ENCODE data around the gene MC1R. TPM values are rescaled to one million over a fixed set of nuclear protein-coding genes. Genes with fewer than 3 reads are reported as not detected.
A peak's percentile ranks its signal among the peaks of the same experiment; 100 is the strongest.
"Not testable (repeated sequence)": the region's sequence is repeated elsewhere in the genome, so short reads cannot be mapped to it uniquely, and the experiment has no call there.

The MC1R gene
- total and polyA plus RNA-seq, 4 donors = 0.19 to 3.3 (median 0.30) TPM

DNA sequence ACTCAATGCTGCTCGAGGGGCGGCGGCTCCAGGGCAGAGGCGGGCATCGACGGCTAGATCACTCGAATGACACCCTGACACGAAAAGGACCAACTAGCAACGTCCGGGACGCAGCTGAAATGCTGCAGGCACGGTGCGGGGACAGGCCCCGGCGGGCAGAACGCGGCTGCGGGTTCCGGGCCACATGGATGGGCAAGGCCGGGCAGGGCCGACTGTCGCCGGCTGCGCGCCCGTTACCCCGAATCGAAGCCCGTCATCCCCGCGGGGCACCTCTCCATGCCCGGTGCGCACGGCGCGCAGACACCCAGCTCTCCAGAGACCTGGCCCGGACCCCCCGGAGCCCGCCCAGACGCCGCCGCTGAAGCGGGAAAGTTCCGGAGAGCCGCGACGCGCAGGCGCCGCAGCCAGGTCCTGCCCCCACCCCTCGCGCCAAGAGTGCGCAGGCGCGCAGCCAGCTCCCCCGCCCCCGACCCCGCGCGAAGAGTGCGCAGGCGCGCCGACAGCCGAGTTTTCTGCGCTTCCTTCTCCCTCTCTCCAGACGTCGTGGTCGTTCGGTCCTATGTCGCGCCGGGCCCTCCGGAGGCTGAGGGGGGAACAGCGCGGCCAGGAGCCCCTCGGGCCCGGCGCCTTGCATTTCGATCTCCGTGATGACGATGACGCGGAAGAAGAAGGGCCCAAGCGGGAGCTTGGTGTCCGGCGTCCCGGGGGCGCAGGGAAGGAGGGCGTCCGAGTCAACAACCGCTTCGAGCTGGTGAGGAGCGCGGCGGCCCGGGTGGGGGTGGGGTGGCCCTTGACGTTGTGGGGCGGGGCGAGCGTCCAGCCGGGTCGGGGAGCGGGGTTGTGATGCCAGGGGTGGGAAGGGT, 45.3 kb upstream of the MC1R start, which contains the start of gene TCF25:
Gene TCF25, plus strand, starts transcription at position 484 of the 863 bp plus-strand sequence. Its CDS starts 76 bp downstream, at position 560.
- H3K4me1 ChIP-seq (ENCODE audit: control insufficient read depth in 4 of 4, insufficient read depth in 4 of 4, low read length in 3 of 4) = peaks cover 2 to 20% (median 13%) of the 10 kb centered on the region in 4 donors
- H3K4me3 ChIP-seq (ENCODE audit: low read depth in 1 of 3, low read length in 3 of 3) = peak within 1 kb of the TSS; percentile 64 to 83 (median 77)
- H3K27me3 ChIP-seq (ENCODE audit: control insufficient read depth in 4 of 4, insufficient read depth in 4 of 4, low read length in 3 of 4) = no peaks in the 10 kb centered on the region
- peak within 1 kb of the TSS; percentile 99 to 100 for H3K27ac ChIP-seq (ENCODE audit: low read depth in 1 of 2, low read length in 2 of 2)
- peak; percentile 89 for DNase-seq (ENCODE audit: low spot score)
- TF ChIP-seq SP1 (IDR thresholded peaks at IDR 0.05) (no peak), RXRA (IDR thresholded peaks at IDR 0.05) (no peak)
- TF ChIP-seq, protein P1, sequence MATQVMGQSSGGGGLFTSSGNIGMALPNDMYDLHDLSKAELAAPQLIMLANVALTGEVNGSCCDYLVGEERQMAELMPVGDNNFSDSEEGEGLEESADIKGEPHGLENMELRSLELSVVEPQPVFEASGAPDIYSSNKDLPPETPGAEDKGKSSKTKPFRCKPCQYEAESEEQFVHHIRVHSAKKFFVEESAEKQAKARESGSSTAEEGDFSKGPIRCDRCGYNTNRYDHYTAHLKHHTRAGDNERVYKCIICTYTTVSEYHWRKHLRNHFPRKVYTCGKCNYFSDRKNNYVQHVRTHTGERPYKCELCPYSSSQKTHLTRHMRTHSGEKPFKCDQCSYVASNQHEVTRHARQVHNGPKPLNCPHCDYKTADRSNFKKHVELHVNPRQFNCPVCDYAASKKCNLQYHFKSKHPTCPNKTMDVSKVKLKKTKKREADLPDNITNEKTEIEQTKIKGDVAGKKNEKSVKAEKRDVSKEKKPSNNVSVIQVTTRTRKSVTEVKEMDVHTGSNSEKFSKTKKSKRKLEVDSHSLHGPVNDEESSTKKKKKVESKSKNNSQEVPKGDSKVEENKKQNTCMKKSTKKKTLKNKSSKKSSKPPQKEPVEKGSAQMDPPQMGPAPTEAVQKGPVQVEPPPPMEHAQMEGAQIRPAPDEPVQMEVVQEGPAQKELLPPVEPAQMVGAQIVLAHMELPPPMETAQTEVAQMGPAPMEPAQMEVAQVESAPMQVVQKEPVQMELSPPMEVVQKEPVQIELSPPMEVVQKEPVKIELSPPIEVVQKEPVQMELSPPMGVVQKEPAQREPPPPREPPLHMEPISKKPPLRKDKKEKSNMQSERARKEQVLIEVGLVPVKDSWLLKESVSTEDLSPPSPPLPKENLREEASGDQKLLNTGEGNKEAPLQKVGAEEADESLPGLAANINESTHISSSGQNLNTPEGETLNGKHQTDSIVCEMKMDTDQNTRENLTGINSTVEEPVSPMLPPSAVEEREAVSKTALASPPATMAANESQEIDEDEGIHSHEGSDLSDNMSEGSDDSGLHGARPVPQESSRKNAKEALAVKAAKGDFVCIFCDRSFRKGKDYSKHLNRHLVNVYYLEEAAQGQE (IDR thresholded peaks at IDR 0.05) = peak; percentile 28
- peaks cover 0 to 8% (median 2%) of the 10 kb centered on the region in 4 donors for H3K36me3 ChIP-seq (ENCODE audit: control insufficient read depth in 4 of 4, insufficient read depth in 3 of 4, low read depth in 1 of 4, low read length in 3 of 4)
- no peaks in the 10 kb centered on the region for H3K9me3 ChIP-seq (ENCODE audit: control insufficient read depth in 4 of 4, low read length in 3 of 4)
- peak within 1 kb of the TSS; percentile 80 to 99 for H3K9ac ChIP-seq (ENCODE audit: low read depth in 1 of 2, low read length in 2 of 2)
- WGBS = under 1% methylated on average over 104 of the region's 104 CpGs

DNA sequence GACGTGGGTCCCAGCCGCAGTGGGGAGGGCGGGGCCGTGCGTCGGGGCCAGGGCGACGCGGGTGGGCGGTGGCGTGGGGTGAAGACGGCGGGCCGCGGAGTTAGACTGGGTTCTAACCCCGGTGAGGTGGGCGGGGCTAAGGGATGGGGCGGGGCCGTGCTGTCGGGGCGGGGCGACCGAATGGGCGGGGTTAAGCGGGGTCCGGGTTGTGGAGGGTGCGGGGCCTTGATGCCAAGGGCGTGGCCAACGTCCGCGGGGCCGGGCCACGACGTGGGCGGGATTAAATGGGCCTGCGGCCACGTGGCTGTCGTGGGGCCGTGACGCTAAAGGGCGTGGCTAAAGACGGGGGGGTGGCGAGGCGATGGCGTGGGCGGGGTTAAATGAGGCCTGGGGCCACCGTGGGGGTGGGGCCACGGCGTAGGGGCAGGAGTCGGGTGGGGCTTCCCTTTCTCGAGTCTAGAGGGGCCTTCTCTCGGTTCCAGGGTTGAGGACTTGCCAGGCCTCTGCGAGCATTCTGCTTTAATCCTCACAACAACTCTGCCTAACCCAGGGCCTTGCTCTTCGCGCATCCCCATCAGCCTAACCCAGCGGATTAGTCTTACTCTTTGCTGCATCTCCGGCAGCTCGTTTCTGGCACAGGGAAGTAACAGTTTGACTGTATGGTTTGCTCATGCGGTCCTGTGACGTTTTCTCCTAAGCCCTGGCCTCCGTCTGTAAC, 44.5 kb upstream of the MC1R start:
- Histone ChIP-seq H3K4me1 (ENCODE audit: control insufficient read depth in 4 of 4, insufficient read depth in 4 of 4, low read length in 3 of 4) (peaks cover 2 to 20% (median 13%) of the 10 kb centered on the region in 4 donors), H3K36me3 (ENCODE audit: control insufficient read depth in 4 of 4, insufficient read depth in 3 of 4, low read depth in 1 of 4, low read length in 3 of 4) (peaks cover 2 to 10% (median 8%) of the 10 kb centered on the region in 4 donors)
- WGBS = 7% methylated on average over 61 of the region's 61 CpGs

GRCh38 chr16:89879123-89879522, 39.5 kb upstream of the MC1R start:
- H3K36me3 ChIP-seq (ENCODE audit: control insufficient read depth in 4 of 4, insufficient read depth in 3 of 4, low read depth in 1 of 4, low read length in 3 of 4) = peaks cover 18 to 47% (median 30%) of the 10 kb centered on the region in 4 donors
- not testable (repeated sequence) for H3K27ac ChIP-seq (ENCODE audit: low read depth in 1 of 2, low read length in 2 of 2); H3K4me3 ChIP-seq (ENCODE audit: low read depth in 1 of 3, low read length in 3 of 3); H3K9ac ChIP-seq (ENCODE audit: low read depth in 1 of 2, low read length in 2 of 2); H3K27me3 ChIP-seq (ENCODE audit: control insufficient read depth in 4 of 4, insufficient read depth in 4 of 4, low read length in 3 of 4); H3K9me3 ChIP-seq (ENCODE audit: control insufficient read depth in 4 of 4, low read length in 3 of 4); H3K4me1 ChIP-seq (ENCODE audit: control insufficient read depth in 4 of 4, insufficient read depth in 4 of 4, low read length in 3 of 4); DNase-seq (ENCODE audit: low spot score)
- 96% methylated on average over 28 of the region's 28 CpGs for WGBS

More for the DNA sequence above, 44.5 kb upstream of the MC1R start:
- Histone ChIP-seq H3K4me3 (ENCODE audit: low read depth in 1 of 3, low read length in 3 of 3) (peak overlapping the region in 2 of 3 donors; percentile 64 to 77), H3K9ac (ENCODE audit: low read depth in 1 of 2, low read length in 2 of 2) (peak overlapping the region in 1 of 2 donors; percentile 27), H3K27me3 (ENCODE audit: control insufficient read depth in 4 of 4, insufficient read depth in 4 of 4, low read length in 3 of 4) (no peaks in the 10 kb centered on the region), H3K9me3 (ENCODE audit: control insufficient read depth in 4 of 4, low read length in 3 of 4) (no peaks in the 10 kb centered on the region), H3K27ac (ENCODE audit: low read depth in 1 of 2, low read length in 2 of 2) (peak overlapping the region; percentile 99 to 100)
- DNase-seq (ENCODE audit: low spot score) = peak; percentile 100
- TF ChIP-seq NR2F2 (IDR thresholded peaks at IDR 0.05) = no peak
- TF ChIP-seq, protein P1 (IDR thresholded peaks at IDR 0.05) = no peak
- peak; percentile 70 for TF ChIP-seq SP1 (IDR thresholded peaks at IDR 0.05)
- peak; percentile 85 to 86 for TF ChIP-seq EGR1 (IDR thresholded peaks at IDR 0.05; ENCODE audit: low read depth in 2 of 2)
- peak; percentile 33 to 44 for TF ChIP-seq RXRA (IDR thresholded peaks at IDR 0.05)
